Stimulated activated CD4-positive, alpha-beta T cell treated with anti-CD3 and anti-CD28 coated beads, TNF-alpha, amount 100 ng/mL, for 24 hours (primary cell): ENCODE data around the gene ITSN2.

Experiments used
- DNase-seq, 3 experiments: peaks; one replicate each; pipeline ENCODE4 v3.0.0-alpha.2; 2020; ENCODE audit warnings: low read depth in 3 of 3

The ITSN2 gene

DNA sequence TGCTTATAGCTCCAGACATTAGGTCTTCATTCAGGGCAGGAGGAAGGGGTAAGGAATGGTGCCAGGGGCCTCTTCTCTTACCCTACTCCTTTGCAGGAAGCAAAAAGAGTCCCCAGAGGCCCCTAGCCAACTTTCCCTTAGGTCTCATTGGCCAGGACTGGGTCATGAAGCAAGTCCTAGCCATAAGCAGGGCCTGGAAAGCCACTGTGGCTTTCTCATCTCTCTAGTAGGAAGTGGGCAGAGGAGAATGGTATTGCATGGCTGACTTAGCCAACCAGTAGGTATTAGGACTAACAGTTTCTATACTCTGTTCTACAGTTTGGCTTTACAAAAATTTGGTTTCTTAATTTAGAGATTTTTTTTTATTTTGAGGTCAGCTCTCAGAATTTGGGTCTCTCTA lies 180.7 kb downstream of the ITSN2 start:
- no peak for DNase-seq

DNA sequence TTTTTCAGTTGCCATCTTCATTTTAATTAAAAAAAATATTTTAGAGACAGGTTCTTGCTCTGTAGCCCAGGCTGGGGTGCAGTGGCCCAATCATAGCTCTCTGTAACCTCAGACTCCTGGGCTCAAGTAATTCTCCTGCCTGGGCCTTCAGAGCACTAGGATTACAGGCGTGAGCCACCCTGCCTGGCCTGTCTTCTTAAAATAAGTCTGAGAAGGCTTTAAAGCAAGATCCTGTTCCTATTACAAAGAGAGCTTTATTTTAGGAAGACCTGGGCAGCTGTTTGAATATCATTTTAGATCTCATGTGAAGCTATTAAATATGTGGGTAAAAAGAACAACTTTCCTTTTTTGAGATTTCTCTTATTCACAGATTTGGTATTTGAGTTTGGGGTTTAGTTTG lies 184.0 kb downstream of the ITSN2 start:
- no peak for DNase-seq

DNA sequence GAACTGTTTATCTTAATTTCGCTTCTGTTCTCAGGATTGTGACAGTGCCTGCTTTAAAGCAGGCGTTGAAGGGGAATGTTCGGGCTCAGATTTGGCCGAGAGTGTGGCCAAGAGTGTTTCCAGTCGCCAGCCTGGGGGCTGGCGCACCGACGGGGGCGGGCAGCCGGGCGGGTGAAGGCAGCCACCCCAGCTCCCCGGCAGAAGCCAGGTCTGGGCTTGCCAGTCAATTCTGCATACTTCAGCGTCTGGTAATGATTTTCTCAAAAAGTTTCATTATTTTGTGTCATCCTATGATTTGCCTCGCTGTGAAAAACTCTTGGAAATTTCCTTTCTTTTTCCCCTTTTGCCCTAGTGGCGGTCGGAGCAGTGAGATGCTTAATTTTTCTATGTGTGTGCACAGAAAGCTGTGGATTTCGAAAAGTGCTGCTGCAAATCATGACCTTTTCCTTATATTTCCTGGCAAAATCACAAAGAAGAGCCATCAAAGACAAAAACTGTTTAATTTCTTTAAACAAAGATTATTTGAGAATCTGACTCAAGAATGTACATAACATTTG lies 184.6 kb downstream of the ITSN2 start:
- no peak for DNase-seq

DNA sequence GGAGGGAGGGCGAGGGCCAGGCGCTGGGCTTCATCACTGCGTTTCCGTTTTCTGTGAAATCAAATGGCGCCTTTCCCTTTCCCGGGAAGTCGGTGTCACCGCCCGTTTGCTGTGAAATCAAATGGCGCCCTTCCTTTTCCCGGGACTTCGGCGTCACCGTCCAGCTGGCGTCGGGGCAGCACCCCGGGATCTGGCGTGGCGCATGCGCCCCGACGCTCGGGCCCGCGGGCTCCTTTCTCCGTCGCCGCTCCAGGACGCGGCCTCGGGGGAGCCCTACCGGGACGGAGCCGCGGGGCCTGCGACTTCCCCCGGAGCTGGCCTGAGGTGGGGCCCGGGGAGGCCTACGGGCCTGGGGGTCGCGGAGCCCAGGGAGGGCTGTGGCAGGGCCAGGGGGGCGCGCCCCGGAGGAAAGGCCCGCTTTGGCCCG lies 185.5 kb downstream of the ITSN2 start, which contains the start of gene FAM228A:
Gene FAM228A, plus strand, starts transcription at position 203 of the 427 bp plus-strand sequence. CDS start 428 bp downstream, outside the sequence.
- DNase-seq = no peak

DNA sequence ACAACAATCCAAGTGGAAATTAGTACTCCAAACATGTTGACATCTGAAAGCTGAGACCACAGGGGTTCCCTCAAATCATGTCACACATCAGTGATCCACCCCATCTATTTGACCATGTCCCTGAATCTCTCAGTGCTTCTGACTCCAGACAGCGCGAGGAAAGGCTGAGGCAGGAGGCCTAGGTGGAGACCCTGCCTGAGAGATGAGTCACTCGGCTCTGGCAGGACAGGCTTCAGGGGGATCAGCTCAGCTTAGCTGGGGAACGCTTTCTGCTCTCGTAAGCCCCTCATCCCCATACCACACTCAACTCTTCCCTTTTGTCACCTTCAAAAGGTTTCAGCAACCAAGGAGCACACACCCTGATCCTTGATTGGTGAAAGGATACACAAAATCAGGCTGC lies 191.3 kb downstream of the ITSN2 start:
- DNase-seq = no peak

DNA sequence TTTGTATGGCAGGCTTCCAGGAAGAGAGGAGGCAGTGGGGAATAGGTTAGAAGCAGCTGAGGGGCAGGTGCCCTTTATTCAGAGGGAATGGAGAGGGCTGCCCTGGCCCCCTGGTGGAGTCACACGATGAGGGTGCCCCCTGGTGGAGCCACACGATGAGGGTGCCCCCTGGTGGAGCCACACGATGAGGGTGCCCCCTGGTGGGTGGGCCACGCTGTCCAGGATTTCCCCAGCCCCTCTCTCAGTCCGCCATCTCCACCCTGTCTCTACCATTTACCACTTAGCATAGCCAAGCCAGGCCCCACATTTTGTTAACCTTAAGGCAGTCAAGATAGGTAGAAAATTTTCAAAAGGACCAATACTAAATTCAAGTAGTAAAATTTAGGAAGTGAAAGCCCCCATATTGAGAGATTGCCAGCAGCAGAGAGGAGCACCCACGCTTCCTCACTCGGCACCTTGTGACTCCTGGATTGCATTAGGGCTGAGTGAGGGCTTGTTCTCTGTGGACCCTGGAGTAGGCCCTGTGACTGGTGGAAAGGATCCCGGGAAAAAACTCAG lies 195.8 kb downstream of the ITSN2 start:
- DNase-seq = peak in 1 of 3 experiments; percentile 39

DNA sequence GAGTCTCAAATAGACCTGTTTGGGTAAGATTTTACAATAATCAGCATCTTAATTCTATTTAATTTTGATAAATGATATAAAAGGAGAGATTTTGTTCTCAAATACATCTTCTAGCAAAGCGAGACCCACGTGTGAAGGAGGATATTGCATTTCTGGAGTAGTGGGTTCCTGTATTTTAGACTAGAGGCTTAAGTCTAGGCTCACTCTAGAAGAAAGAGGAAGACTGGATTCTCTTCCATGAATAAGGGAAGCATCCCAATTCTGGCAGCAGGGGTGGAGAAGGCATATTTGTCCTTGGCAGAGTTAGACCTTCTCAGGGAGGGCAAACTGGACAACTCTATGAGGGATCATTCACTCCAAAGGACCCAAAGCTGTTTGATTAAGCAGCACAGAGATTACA lies 196.7 kb downstream of the ITSN2 start:
- DNase-seq = no peak

DNA sequence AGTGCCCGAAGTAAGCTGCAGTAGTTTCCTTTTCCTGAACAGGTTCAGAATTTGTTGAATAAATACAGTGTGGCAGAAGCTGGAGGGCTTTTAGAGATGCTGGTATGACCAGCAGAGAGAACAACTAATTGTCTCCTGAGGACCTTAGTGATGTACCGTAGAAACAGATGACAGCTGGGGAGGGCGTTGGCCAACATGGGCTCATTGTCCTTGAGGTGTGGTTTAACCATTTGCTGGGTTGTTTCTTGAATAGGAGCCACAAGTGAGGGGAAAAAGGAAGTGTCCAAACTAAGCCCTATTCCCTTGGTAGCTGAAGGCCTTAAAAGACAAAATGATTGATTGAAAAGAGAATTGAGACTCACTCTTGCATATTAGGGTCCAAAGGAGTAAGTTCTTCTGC lies 197.2 kb downstream of the ITSN2 start:
- DNase-seq = no peak

DNA sequence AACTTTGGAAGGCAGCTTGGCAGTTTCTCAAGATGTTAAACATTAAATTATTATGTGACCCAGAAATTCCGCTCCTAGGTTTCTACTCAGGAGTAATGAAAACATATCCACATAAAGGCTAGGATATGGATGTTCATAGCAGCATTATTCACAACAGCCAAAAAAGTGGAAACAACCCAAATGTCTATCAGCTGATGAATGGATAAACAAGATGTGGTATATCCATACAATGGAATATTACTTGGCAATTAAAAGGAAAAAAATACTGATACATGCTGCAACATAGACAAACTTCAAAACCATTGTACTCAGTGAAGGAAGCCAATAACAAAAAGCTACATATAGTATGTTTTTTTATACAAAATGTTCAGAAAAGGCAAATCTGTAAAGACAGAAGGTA lies 197.8 kb downstream of the ITSN2 start:
- DNase-seq = no peak

DNA sequence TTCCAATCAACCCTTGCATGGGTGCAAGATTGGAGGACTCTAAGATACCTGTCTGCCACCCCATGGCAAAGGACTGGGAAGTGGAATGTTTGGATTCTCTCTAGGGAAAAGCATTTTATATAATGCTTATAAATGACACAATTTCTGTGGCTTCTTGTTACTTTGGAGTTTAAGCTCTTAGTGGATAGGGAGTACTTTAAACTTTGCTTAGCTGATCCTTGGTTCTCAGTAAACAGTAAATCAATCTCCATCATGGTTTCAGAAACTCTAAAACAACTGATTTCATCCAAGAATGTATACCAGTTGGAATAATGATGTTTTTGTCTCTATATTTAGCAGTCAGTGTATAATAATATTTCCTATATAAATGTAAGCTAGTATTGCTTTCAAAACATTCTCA lies 199.6 kb downstream of the ITSN2 start:
- DNase-seq = no peak

DNA sequence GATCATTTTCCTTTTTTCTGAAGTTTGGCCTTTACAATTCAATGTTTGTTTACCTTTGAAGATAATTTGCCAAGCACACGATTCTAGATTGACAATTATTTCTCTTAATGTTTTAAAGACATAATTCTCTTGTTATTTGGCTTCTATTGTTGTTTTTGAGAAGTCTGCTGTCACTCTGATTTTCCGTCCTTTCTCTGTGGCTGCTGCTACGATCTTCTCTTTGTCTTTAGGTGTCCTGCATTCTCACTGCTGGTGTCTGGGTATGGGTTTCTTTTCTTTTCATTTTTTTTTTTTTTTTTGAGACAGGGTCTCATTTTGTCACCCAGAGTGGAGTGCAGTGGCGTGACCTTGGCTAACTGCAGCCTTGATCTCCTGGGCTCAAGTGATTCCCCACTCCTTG lies 200.6 kb downstream of the ITSN2 start:
- no peak for DNase-seq

DNA sequence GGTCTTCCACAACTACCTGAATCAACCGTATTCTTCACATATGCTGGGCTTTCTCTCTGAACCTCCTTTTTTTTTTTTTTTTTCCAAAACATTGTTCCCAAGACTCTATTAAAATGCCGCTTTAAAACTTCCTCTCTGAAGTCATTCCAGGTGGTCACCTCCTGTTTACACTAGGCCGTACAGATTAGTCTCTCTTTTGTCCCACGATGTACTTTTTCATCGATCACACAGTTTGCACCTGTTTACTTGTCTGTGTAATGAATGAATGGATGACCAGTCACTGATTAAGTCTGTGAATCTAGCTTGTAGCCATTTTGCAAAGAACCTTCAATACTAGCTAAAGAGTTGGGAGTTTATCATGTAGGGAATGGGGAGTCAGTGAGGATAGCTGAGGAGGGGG lies 202.2 kb downstream of the ITSN2 start:
- DNase-seq = no peak

DNA sequence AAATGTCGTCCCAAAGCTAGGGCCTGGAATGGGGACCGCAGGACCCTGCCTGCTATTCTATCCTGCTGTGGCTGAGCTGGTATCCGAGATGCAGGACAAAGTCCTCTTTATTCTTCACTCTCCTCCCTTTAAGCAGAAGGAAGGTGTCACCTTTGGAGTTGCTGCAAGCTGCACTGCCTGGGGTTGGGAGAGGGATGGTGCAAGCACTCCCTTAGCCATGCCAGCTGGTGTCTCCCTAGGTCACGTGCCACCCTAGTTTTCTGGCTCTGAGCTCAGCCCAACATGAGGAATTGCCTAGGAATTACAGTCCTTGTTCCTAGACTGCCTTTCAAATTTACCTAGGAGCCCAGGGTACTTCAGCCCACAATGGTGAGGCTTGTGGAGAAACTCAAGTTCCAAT lies 206.9 kb downstream of the ITSN2 start:
- no peak for DNase-seq
